Hematopoietic multipotent progenitor cell treated with erythropoietin and hydrocortisone succinate and interleukin-3 and kit ligand, for 6 days (in vitro differentiated cells): ENCODE results near the gene SEMA5A.

Source experiments
- DNase-seq: peaks from one replicate; pipeline ENCODE4 v3.0.0-alpha.2; 2015

SEMA5A gene, protein sequence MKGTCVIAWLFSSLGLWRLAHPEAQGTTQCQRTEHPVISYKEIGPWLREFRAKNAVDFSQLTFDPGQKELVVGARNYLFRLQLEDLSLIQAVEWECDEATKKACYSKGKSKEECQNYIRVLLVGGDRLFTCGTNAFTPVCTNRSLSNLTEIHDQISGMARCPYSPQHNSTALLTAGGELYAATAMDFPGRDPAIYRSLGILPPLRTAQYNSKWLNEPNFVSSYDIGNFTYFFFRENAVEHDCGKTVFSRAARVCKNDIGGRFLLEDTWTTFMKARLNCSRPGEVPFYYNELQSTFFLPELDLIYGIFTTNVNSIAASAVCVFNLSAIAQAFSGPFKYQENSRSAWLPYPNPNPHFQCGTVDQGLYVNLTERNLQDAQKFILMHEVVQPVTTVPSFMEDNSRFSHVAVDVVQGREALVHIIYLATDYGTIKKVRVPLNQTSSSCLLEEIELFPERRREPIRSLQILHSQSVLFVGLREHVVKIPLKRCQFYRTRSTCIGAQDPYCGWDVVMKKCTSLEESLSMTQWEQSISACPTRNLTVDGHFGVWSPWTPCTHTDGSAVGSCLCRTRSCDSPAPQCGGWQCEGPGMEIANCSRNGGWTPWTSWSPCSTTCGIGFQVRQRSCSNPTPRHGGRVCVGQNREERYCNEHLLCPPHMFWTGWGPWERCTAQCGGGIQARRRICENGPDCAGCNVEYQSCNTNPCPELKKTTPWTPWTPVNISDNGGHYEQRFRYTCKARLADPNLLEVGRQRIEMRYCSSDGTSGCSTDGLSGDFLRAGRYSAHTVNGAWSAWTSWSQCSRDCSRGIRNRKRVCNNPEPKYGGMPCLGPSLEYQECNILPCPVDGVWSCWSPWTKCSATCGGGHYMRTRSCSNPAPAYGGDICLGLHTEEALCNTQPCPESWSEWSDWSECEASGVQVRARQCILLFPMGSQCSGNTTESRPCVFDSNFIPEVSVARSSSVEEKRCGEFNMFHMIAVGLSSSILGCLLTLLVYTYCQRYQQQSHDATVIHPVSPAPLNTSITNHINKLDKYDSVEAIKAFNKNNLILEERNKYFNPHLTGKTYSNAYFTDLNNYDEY

DNA sequence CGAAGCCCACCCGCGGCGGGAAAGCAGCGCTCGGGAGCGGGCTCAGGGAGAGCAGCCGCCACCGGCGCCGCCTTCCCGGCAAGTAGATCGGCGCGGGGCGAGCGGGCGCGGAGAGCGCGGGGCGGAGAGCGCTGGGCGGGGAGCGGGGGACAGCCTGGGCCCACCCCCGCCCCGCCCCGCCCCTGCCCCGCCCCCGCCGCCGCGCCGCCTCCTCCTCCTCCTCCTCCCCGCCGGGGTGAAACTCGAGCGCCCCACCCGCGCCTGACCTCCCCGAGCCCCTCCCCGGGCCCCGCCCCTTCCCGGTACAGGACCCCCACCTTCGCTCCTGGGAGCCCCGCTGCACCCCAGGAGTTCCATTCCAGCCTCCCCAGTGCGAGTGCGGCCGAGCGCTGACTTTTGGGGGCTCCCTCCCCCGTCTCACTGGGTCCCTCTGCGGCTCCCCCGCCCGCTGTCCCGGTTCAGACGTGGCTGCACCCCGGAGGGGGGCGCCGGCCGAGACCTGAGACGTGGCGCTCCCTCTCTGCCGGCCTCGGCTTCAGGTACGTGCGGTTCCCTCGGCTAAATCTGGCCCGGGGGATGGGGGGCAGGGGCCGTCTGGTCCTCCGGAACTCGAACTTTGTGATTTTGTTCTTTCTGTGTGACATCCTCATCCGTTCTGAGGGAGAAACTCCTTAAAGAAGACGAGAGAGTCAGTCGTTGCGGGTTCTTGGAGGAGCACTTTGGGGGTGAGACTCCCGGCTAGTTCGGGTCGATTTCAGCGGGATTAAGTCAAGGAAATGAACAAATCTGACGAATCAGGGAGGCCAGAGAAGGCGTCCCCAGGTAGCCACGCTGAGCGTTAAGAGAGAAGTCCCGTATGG lies at the start of gene SEMA5A:
Gene SEMA5A (minus strand): TSS at position 84 of the 860 bp plus-strand sequence. CDS start 166,129 bp downstream, outside the sequence.
- DNase-seq: peak; percentile 19

DNA sequence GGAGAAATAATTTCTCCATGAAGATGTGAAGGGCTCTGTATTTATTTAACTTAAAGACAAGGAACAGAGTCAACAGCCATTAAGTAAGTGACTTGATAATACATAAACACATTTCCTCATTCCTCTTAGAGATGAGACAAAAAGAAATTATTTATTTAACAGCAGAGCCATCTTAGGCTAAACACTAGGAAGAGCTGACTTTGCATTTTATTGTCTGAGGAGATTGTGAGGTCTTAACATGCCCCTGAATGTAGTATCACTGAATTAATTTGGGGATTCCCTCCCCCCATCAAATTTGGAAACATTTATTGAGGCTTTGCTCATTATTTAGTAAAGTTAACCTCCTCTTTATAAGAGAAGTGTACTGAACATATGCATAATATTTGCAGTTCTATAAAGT lies 49.0 kb upstream of the SEMA5A start:
- no peak for DNase-seq

DNA sequence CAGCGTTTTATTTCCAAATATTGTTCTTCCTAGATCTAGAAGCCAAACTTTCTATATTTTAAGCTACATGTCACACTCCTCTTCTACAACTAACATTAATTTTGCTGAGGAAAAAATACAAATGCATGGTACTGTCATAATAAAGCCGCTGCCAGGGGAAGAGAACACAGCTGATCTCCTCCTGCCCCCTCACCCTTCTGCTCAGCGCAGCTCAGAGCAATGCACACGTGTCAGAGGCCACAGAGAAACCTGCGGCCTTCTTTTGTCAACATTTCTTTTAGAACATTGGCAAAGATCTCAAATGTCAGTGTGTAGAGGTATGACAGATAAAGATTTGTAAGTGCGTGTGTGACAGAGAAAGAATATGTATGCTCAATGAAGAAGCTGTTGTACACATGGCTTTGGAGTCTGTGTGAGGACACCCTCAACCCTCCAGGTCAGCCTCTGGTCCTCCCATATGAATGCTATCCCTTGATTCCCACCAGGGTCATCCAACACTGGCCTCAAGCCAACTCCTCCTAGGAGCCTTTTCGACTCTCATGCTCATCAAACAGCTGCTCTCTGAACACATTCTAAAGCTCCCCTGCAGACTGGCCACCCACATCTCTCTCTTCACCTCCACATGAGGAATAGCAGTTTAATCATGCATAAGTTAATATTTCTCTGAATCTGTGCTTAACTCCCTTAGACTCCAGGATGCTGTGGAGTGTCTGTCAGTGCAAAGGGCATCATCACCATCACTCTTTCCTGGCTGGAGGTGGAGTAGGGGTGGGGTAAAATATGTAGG lies 43.4 kb upstream of the SEMA5A start:
- no peak for DNase-seq

DNA sequence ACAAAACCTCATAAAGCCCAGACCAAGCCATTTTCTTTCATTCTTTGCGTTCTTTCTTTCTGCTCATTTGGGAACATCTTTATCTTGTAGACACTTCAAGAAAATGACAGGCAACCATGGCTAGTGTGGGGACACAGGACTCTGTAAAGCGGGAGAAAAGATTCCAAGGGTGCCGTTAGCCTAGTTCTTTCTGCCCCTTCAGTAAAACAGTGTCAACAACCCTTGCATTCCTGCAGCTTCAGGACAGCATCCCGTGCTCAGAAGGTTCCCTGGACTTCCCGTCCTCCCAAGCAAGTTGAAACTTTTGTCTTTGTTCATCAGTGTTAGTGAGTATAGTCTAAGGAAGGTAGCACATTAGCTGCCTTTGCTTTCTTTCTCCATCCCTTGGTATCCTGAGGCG lies 42.4 kb upstream of the SEMA5A start:
- DNase-seq: no peak

DNA sequence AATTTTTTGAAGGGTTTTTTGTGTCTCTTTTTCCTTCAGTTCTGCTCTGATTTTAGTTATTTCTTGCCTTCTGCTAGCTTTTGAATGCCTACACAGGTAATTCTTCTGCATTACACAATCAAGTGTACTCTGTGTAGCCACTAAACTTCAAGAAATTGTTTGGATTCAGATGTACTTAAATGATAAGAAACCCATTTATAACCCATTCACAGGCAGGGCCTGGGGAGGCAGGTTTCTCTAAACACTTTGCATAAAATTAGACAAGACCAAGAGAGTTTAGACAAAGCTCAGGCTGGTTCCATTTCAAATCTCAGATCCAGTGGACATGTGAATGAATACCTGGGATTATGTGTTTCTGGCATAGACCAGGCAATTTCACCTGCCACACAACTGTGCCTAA lies 41.3 kb upstream of the SEMA5A start:
- no peak for DNase-seq

DNA sequence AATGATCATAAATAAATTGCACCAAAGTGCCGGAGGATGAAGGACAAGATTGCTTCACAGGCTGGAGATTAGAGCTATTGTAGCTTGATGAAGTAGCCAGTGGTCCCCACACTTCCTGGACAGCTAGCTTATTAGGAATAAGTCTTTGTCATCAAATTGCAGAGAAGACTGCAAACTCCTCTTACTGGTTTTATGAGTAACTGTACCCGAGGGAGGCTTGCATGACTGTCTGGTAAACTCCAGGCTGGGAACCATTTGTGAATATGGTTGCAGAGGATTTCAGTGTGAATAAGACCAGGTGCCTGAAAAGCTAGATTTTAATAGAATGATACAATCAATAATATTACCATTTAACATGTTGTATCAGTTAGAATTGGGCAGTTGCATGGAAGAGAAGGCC lies 36.5 kb upstream of the SEMA5A start:
- no peak for DNase-seq

DNA sequence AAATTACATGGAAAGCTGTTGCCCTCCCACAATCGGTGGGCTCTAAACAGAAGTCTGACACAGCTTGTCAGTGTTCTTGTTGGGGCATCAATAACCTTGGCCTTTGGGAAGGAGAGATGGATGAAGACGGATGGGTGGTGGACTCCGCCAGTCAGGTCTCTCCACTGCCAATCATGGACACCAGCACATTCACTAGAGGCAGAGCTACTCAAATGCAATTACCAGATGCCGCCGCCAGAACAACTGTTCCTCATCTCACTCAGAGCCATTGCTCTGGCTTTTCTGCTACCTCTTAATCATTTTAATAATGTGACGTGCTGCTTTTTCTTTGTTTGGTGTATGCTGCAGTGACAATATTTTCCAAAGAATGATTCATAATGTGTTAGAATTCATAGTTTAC lies 27.9 kb upstream of the SEMA5A start:
- no peak for DNase-seq

DNA sequence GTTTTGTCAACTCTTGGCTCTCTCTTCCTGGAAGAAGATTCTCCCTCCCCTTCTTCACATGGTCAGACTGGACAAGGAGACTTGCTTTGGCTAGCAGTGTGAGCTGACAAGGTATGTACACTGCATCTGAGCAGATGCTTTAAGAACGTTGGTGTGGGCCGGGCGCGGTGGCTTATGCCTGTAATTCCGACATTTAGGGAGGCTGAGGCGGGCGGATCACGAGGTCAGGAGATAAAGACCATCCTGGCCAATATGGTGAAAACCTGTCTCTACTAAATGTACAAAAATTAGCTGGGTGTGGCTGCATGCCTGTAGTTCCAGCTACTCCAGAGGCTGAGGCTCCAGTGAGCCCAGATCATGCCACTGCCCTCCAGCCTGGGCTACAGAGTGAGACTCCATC lies 26.4 kb upstream of the SEMA5A start:
- no peak for DNase-seq

DNA sequence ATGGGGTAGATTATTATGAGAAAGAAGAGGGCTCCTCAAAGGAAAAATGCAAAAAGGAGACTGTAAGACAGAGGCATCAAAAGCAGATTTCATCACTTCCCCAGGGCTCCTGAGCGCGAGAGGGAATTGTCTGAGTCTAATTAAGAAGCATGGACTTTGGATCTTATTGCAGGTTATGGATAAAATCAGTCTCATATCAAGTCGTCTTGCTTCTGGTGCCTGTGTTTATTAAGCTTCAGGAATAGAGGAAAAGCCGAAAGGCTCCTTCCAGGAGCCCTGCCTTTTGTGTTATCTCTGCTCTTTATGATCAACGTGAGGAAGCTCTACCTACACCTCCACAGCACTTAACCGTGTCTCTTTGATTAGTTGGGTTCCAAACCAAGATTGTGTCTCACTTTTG lies 25.0 kb upstream of the SEMA5A start:
- no peak for DNase-seq

DNA sequence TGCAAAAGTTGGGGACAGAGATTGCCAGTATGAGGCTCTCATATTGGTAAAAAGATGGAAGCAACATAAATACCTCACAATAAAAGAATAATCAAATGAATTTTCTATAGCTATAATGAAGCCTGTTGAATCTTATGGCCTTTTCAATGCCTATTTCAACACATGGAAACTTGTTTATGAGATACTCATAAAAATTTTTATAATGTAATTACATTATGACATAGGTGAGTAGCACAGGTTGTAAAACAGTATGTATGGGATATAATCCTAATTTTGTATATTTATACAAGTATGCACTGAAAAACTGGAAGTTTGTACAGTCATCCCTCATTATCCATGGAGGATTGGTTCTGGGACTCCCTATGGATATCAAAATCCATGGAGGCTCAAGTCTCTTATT lies 21.2 kb upstream of the SEMA5A start:
- DNase-seq: no peak

DNA sequence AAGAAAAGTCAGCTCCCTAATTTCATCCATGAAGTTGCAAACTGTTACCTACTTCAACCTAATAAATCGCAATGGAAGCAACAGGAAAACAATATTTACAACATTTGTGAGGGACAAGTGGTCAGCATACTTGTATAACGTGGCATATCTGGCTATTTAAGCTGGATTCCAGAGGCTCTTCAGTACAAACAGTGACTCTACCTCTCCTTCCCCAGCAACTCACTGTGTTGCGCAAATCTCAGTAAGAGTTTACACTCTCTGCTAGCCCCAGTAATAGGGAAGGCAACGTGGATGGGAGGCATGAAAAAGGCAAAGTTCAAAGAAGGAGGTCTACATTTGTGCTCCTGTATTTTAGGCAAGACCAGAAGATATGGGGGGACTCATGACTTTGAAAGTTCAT lies 18.9 kb upstream of the SEMA5A start:
- no peak for DNase-seq

DNA sequence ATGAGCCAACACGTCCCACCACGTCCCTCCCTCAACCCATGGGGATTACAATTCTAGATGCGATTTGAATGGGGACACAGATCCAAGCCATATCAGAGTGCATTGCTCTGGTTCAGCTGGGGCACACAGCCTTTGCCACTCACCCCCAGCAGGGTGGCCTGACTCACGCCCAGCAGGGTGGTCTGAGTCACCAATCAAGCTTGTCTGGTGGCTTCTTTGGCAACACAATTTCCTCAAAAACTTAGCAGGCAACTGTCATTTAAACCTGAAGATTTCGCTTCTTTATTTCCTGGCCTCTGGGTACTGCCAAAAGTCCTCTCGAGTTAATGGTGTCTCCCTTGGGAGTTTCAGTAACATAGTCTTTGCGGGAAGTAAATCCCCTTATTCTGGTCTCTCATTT lies 16.3 kb upstream of the SEMA5A start:
- no peak for DNase-seq

DNA sequence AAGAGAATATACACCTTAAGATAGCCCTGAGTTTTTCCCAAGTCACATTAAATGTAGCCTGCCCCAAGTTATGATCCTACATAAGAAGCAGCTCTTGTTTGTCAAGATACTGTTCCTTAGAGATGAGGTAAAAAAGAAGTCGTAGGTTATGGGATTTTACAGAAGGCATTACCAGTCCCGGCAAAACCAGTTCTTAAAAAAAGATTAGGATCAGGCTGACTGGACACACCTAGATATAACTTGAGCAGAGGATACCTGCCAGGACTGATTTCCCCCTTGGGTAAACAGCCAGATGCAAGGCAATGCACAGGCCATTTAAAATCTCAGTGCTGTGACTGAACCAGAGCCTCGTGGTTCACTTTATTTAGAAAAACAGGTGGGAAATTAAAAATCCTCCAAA lies 14.1 kb upstream of the SEMA5A start:
- no peak for DNase-seq

DNA sequence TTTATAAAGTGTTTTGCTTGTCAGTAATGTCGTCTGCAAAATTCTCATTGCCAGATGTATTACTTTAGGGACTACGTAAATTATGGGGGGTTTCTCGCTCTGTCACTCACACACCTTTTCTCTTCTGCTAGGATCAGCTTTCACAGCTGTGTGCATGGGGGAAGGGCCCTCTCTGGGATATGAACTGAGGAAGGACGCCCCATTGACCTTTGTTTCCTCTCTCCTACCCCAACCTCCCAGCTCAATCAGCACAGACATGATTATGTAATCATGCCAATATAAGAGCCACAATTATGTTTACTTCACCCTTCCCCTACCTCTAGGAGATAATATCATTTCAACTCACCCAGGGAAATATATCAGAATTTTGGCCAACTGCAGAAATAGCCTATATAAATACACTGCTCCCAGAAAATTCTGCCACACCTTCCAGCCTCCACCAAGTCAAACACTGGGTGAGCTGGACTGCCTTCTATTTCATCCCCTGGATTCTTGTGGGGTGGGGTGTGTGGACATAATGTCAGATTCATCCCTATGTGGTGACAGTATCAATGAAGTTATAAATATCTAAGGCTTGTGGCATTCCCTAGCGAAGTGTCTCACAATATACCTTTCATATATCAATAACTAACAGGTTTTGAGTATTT lies 12.6 kb upstream of the SEMA5A start:
- DNase-seq: no peak

DNA sequence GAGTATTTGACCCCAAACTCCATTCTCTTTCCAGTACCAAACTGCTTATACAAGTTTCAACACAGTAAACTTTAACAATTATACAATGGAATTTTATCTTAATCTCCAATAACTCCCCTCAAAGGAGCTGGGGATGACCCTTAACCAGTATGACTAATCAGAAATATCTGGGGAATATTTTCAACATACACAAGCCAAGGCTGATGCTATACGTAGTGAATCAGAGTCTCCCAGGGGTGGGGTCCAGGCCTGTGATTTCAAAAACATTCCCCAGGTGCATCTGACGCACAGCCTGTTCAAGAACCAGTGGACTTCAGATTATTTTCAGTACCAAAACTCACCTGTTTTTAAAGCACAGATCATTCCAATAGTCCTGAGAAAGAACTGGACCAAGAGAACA lies 11.8 kb upstream of the SEMA5A start:
- no peak for DNase-seq

DNA sequence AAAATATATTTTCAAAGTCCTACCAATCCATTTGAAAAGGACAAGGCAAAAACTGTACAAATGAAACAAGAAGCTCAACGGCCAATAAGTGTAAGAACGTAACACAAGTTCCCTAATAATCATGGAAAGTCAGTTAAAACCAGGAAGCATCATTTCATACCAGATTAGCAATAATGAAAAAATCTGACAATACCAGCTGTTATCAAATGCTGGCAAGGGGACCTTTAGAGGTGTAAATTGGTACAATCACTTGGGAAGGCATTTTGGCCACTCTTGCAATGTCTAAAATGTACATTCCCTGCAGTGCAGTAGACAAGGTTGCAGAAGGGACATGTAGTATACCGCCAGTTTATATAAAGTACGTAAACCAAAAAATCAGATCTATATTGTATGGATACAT lies 10.1 kb upstream of the SEMA5A start:
- DNase-seq: no peak

DNA sequence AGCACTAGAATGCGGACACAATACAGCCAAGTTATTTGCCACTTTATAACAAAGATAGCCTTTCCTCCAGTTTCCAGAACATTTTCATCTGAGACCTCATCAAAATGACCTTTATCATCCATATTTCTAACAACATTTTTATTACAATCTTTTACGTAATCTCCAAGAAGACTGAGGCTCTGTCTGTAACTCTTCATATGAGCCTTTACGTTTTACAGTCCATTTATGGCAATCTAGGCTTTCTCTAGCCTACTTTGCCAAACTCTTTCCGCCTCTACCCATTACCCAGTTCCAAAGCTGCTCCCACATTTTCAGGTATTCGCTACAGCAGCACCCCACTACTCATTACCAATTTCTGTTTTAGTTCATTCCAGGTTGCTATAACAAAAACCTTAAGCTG lies 8.2 kb upstream of the SEMA5A start:
- DNase-seq: no peak

DNA sequence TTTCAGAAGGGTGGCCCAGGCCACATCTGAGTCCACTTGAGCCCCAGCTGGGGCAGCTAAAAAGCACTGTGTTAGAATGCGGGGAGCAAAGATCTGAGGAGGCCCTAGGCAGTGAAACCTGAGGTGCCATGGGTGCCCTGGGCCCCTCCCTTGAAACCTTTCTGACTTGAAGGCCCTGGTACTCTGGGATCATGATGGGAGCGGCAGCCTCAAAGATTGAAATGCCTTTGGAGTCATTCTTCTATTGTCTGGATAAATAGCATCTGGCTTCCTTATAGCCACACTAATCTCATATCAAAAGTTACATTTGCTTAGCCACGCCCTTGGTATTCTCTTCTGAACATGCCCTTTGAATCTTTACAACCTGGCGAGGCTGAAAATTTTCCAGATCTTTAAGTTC lies 7.7 kb upstream of the SEMA5A start:
- no peak for DNase-seq

DNA sequence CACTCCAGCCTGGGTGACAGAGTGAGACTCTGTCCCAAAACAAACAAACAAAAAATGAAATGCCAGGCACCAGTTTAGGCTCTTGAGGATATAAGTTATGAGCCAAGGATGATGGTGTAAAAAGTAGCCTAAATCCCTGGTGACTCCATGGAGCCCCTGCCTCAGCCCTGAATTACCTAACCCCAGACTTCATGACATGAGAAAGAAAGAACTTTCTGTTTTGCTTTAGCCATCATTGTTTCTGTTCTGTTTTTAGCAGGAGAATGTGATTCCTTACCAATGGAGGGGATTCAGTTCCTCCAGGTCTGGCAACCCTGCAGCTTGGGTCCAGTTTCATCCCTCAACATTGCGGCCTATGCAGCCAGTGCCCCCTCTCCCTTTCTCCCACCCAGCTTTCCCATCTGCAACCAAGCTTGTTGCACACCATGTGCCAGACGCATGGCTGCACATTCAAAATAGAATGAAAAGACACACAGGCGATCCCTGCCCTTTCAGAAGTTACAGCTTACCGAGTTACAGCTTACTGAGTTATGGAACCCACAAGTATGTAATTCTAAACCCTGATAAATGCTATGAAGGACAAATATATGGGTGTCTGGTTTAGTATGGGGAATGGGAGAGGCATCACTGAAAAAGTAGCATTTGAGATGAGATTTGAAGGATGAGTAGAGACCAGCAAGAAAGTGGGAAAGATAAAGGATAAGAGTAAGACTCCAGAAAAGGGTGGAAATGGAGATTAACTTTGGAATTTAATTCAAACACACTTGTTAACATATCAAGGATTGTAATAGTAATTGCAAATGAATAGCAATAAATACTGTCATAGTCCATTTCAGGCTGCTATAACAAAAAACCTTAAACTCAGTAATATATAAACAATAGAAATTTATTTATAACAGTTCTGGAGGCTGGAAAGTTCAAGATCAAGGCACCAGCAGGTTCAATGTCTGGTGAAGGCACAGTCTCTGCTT lies 6.0 kb upstream of the SEMA5A start:
- no peak for DNase-seq

DNA sequence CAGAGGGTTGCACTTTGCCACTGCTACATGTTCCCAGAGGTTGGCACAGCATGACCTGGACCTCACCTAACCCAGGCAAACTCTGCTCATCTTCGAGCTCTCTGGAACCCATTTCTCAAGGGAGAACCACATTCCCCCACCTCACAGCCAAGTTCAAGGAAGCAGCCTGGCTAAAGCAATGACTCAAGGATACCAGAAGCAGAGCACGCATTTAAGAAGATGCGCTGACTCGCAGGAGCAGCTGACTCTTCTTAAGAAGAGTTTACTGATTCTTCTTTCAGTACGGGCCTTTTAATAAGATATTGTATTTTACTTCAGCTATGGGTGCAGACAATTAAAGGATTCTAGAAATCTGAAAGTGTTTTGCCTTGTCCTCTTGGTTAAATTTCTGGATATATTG lies 4.1 kb upstream of the SEMA5A start:
- no peak for DNase-seq
